Smooth muscle cell of the brain vasculature (primary cell): ENCODE measurements around the gene ALDOA.
A peak's percentile ranks its signal among the peaks of the same experiment; 100 is the strongest.

ENCODE experiments used
- DNase-seq: peaks from one replicate; pipeline ENCODE4 v3.0.0-alpha.2; 2012; ENCODE audit warnings: low read depth, low spot score

Gene ALDOA

GRCh38 chr16:30068750-30069610 is 3.4 kb downstream of the ALDOA start:
- DNase-seq, result no peak

GRCh38 chr16:30069611-30070462 is 4.3 kb downstream of the ALDOA start:
- DNase-seq, result no peak

GRCh38 chr16:30070490-30070889 is 4.9 kb downstream of the ALDOA start:
- DNase-seq, result no peak

GRCh38 chr16:30075503-30076275 is 10.1 kb downstream of the ALDOA start, which contains the start of gene PPP4C:
Gene PPP4C (plus strand): TSS chr16:30075994. CDS start chr16:30076378, 384 bp downstream.
- peak; percentile 74 for DNase-seq

- no peak for DNase-seq
Observed at GRCh38 chr16:30076276-30076791, 10.8 kb downstream of the ALDOA start.

GRCh38 chr16:30077656-30078055 is 12.1 kb downstream of the ALDOA start:
- no peak for DNase-seq

GRCh38 chr16:30078744-30079143 is 13.2 kb downstream of the ALDOA start:
- DNase-seq, result no peak

GRCh38 chr16:30079480-30079879 is 13.9 kb downstream of the ALDOA start:
- no peak for DNase-seq

- no peak for DNase-seq
Observed at GRCh38 chr16:30082545-30083090, 17.1 kb downstream of the ALDOA start.

- DNase-seq, result no peak
Observed at GRCh38 chr16:30083216-30084055, 17.9 kb downstream of the ALDOA start.

GRCh38 chr16:30084096-30084815 is 18.7 kb downstream of the ALDOA start:
- DNase-seq, result no peak

GRCh38 chr16:30084816-30085159 is 19.2 kb downstream of the ALDOA start:
- DNase-seq, result no peak

- no peak for DNase-seq
Observed at GRCh38 chr16:30085247-30085646, 19.7 kb downstream of the ALDOA start.

GRCh38 chr16:30085820-30086219 is 20.3 kb downstream of the ALDOA start:
- DNase-seq, result no peak

GRCh38 chr16:30086291-30087140 is 21.0 kb downstream of the ALDOA start:
- no peak for DNase-seq

- no peak for DNase-seq
Observed at GRCh38 chr16:30087181-30087898, 21.8 kb downstream of the ALDOA start.

GRCh38 chr16:30088237-30088831 is 22.8 kb downstream of the ALDOA start:
- DNase-seq, result no peak
